IMR-90 (cell line): ENCODE results near the gene PKP4. TPM values are rescaled to one million over a fixed set of nuclear protein-coding genes. Genes with fewer than 3 reads are reported as not detected.

Experiments
- ATAC-seq: fragments of 200-7000 bp; cut with Tn5 transposase; 2 replicates; pipeline ENCODE4 v1.9.1; 2020; ENCODE audit warnings: low read depth, mild to moderate bottlenecking, moderate library complexity
- BruUV-seq: library from RNA; stranded (reverse); fragments of 400-500 nt; replicated peaks from 2 replicates; lab custom pipeline; 2021; lab: Mats Ljungman, UMichigan
- CTCF ChIA-PET: fragments of 300-600 bp; formaldehyde crosslinking; extraction: SDS; loops from one replicate; lab custom pipeline; 2021; ENCODE audit warnings: antibody characterized with exemption; lab: Yijun Ruan, JAX
- POLR2A ChIA-PET: fragments of 300-600 bp; sonication (Branson Sonifier 250); formaldehyde crosslinking; loops from one replicate; lab custom pipeline; 2022; ENCODE audit warnings: antibody characterized with exemption; ENCODE audit not compliant: unreplicated experiment; lab: Charles Lee
- DNase-seq: peaks from one replicate; pipeline ENCODE4 v3.0.0; 2013
- H2AFZ ChIP-seq: replicated peaks from 2 replicates; pipeline ENCODE3; 2013; ENCODE audit warnings: low read length, mild to moderate bottlenecking; ENCODE audit not compliant: poor library complexity
- H2AK5ac ChIP-seq: 2 replicates; pipeline ENCODE4 v1.6.1; 2013; ENCODE audit warnings: low read depth, low read length, inconsistent platforms
- H2AK9ac ChIP-seq: replicated peaks from 2 replicates; pipeline ENCODE3; 2013; ENCODE audit warnings: mild to moderate bottlenecking, low read depth, low read length, moderate library complexity; ENCODE audit not compliant: poor library complexity
- H2BK120ac ChIP-seq: 2 replicates; pipeline ENCODE4 v1.6.1; 2013; ENCODE audit warnings: low read depth, low read length, inconsistent platforms
- H2BK15ac ChIP-seq: 3 replicates; pipeline ENCODE4 v1.6.1; 2013; ENCODE audit warnings: low read depth, low read length, inconsistent platforms
- H2BK20ac ChIP-seq: 2 replicates; pipeline ENCODE4 v1.6.1; 2013; ENCODE audit warnings: low read depth, mild to moderate bottlenecking, inconsistent platforms, low read length, moderate library complexity
- H2BK5ac ChIP-seq: 2 replicates; pipeline ENCODE4 v1.6.1; 2013; ENCODE audit warnings: mild to moderate bottlenecking, low read depth, low read length, inconsistent platforms; ENCODE audit not compliant: poor library complexity, severe bottlenecking
- H3K14ac ChIP-seq: replicated peaks from 2 replicates; pipeline ENCODE4 v1.6.1; 2013; ENCODE audit warnings: low read depth, low read length, inconsistent platforms
- H3K18ac ChIP-seq: 2 replicates; pipeline ENCODE4 v1.6.1; 2013; ENCODE audit warnings: low read depth, low read length, control low read depth
- H3K23ac ChIP-seq: 2 replicates; pipeline ENCODE4 v1.6.1; 2013; ENCODE audit warnings: low read depth, low read length, inconsistent platforms
- H3K27ac ChIP-seq: 2 replicates; pipeline ENCODE4 v1.5.1; 2013; ENCODE audit warnings: mild to moderate bottlenecking, control low read depth, low read length; ENCODE audit not compliant: insufficient read depth
- H3K27me3 ChIP-seq: 2 replicates; pipeline ENCODE4 v1.6.1; 2013; ENCODE audit warnings: low read length; ENCODE audit not compliant: control insufficient read depth, insufficient read depth
- H3K36me3 ChIP-seq: 2 replicates; pipeline ENCODE4 v1.6.1; 2013; ENCODE audit warnings: low read length, mixed read lengths; ENCODE audit not compliant: control insufficient read depth, insufficient read depth
- H3K4ac ChIP-seq: 2 replicates; pipeline ENCODE4 v1.6.1; 2013; ENCODE audit warnings: low read depth, low read length, inconsistent platforms
- H3K4me1 ChIP-seq: 2 replicates; pipeline ENCODE4 v1.6.1; 2013; ENCODE audit warnings: low read length, mixed read lengths; ENCODE audit not compliant: control insufficient read depth, insufficient read depth
- H3K4me2 ChIP-seq: 2 replicates; pipeline ENCODE4 v1.6.1; 2013; ENCODE audit warnings: low read depth, mild to moderate bottlenecking, control low read depth, low read length, moderate library complexity
- H3K4me3 ChIP-seq: 2 replicates; pipeline ENCODE4 v1.5.1; 2013; ENCODE audit warnings: low read depth, mild to moderate bottlenecking, control low read depth, low read length, moderate library complexity; ENCODE audit not compliant: insufficient read depth
- H3K56ac ChIP-seq: 2 replicates; pipeline ENCODE4 v1.6.1; 2013; ENCODE audit warnings: low read length, inconsistent platforms; ENCODE audit not compliant: insufficient read depth; ENCODE audit errors: extremely low read depth
- H3K79me1 ChIP-seq, 2 experiments: 2 replicates each; pipeline ENCODE4 v1.6.1; 2013; ENCODE audit warnings: low read length in 2 of 2, inconsistent platforms in 1 of 2, low read depth in 1 of 2
- H3K9ac ChIP-seq: 2 replicates; pipeline ENCODE4 v1.6.1; 2013; ENCODE audit warnings: low read depth, low read length, control low read depth
- H3K9me1 ChIP-seq: 2 replicates; pipeline ENCODE4 v1.6.1; 2013; ENCODE audit warnings: low read length, inconsistent platforms; ENCODE audit not compliant: insufficient read depth
- H3K9me3 ChIP-seq: 2 replicates; pipeline ENCODE4 v1.6.1; 2013; ENCODE audit warnings: low read length; ENCODE audit not compliant: control insufficient read depth, insufficient read depth
- H4K20me1 ChIP-seq: 2 replicates; pipeline ENCODE4 v1.6.1; 2013; ENCODE audit warnings: low read length, inconsistent platforms; ENCODE audit not compliant: insufficient read depth
- H4K5ac ChIP-seq: 2 replicates; pipeline ENCODE4 v1.6.1; 2013; ENCODE audit warnings: mild to moderate bottlenecking, low read depth, low read length, control low read depth
- H4K8ac ChIP-seq, 2 experiments: 2 replicates each; pipeline ENCODE4 v1.6.1; 2013; ENCODE audit warnings: low read depth in 2 of 2, low read length in 2 of 2, control low read depth in 1 of 2, inconsistent platforms in 1 of 2
- H4K91ac ChIP-seq: 2 replicates; pipeline ENCODE4 v1.6.1; 2013; ENCODE audit warnings: low read depth, low read length, inconsistent platforms; ENCODE audit not compliant: insufficient read depth
- CEBPB ChIP-seq: IDR thresholded peaks from 2 replicates; pipeline ENCODE4 v1.6.1; 2012; ENCODE audit warnings: low read depth, low read length, improper control_type of control experiment
- FOS ChIP-seq: fragments of 150-350 bp; IDR thresholded peaks from 2 replicates; pipeline ENCODE4 v1.6.1; 2016; ENCODE audit warnings: low read depth, low read length
- MAFK ChIP-seq: IDR thresholded peaks from 2 replicates; pipeline ENCODE4 v1.6.1; 2012; ENCODE audit warnings: low read depth, low read length, improper control_type of control experiment
- MXI1 ChIP-seq: IDR thresholded peaks from 2 replicates; pipeline ENCODE4 v1.6.1; 2012; ENCODE audit warnings: low read depth, mild to moderate bottlenecking, low read length, moderate library complexity, borderline replicate concordance
- WGBS, 2 experiments: methylation state at CpG; one replicate each; pipeline versions ENCODE4 v1.1.5 to v1.1.7; 2013; ENCODE audit warnings: missing lambda C conversion rate in 2 of 2; ENCODE audit not compliant: insufficient read length in 1 of 2; ENCODE audit errors: extremely low coverage in 2 of 2; 5-methylcytosine and 5-hydroxymethylcytosine counted together
- dilution Hi-C: fragments of 300-500 bp; cut with HindIII; formaldehyde crosslinking; loops from one replicate; pipeline ENCODE4 v1.14.3; 2018; ENCODE audit warnings: low sequenced_read_pairs; ENCODE audit not compliant: unreplicated experiment
- in situ Hi-C: fragments of 300-500 bp; cut with MboI; formaldehyde crosslinking; loops from 3 replicates; pipeline ENCODE4 v1.14.3; 2019; ENCODE audit warnings: low sequenced_read_pairs, inconsistent platforms, mixed read lengths
- intact Hi-C: fragments of 100-400 bp; cut with micrococcal nuclease; formaldehyde crosslinking; loops from 2 replicates; pipeline ENCODE4 v1.10.0; 2022
- polyA plus RNA-seq, 3 experiments: library from polyadenylated mRNA; depleted of rRNA; stranded (reverse); fragments of >200 nt; gene quantifications; 2 replicates each; pipeline ENCODE4 v1.2.3, GENCODE V29; 2012; ENCODE audit warnings: low replicate concordance in 1 of 3
- total RNA-seq: library from RNA; depleted of rRNA; stranded (reverse); fragments of >200 nt; gene quantifications from 2 replicates; pipeline ENCODE4 v1.2.3, GENCODE V29; 2012

Gene PKP4
- total and polyA plus RNA-seq, 2 of the 4 experiments (the other 2 are of a cell fraction): 20.1 to 37.8 TPM

- H4K5ac ChIP-seq: no peak overlapping the region
- H3K4me2 ChIP-seq: no peak overlapping the region
- no peak overlapping the region for H2BK120ac ChIP-seq
- H3K56ac ChIP-seq: no peak overlapping the region
- H3K9me1 ChIP-seq: peaks cover 12% of the 10 kb centered on the region; the same call in 1 of the 2 replicates
- peaks cover 47 to 50% of the 10 kb centered on the region in 2 experiments for H3K79me1 ChIP-seq
- ChIA-PET POLR2A (no interaction called here), CTCF (no interaction called here)
- H2BK5ac ChIP-seq: no peak overlapping the region
- no peak overlapping the region for H2BK20ac ChIP-seq
- H3K27me3 ChIP-seq: no peaks in the 10 kb centered on the region
- H4K8ac ChIP-seq: no peak overlapping the region
- H2AK5ac ChIP-seq: no peak overlapping the region
- dilution Hi-C loops (no loop called here), in situ Hi-C loops (no loop called here), intact Hi-C loops (loop anchor here (5.0 kb wide), 1 partner anchor 40 kb away; no protein-coding TSS in a partner anchor)
- H3K4me3 ChIP-seq: no peak overlapping the region
- H3K23ac ChIP-seq: no peak overlapping the region
- TF ChIP-seq MXI1 (no peak), CEBPB (peak; percentile 49; the same call in 1 of the 2 replicates), FOS (peak; percentile 50), MAFK (0 out of 2 replicates have a peak, but pooled peaks have one; percentile 11)
- H3K36me3 ChIP-seq: no peaks in the 10 kb centered on the region
- H3K4ac ChIP-seq: no peak overlapping the region
- no peak overlapping the region for H2BK15ac ChIP-seq
- DNase-seq: peak; percentile 50
- no peak overlapping the region for H3K9ac ChIP-seq
- H3K4me1 ChIP-seq: peaks cover 21% of the 10 kb centered on the region
- no peak overlapping the region for H3K14ac ChIP-seq
- 0 out of 2 replicates have a peak, but pooled peaks cover 2% of the 10 kb centered on the region for H4K20me1 ChIP-seq
- no peak overlapping the region for H4K91ac ChIP-seq
- no peak overlapping the region for H3K27ac ChIP-seq
- H3K9me3 ChIP-seq: no peaks in the 10 kb centered on the region
- no peak for ATAC-seq
- H2AK9ac ChIP-seq: no peak overlapping the region
- no peak overlapping the region for H3K18ac ChIP-seq
- WGBS, 2 experiments: no CpG with 5 or more reads among the region's 1 CpG
- H2AFZ ChIP-seq: no peak overlapping the region
- BruUV-seq: no TSS peak
Measured at GRCh38 chr2:158497486-158497885, 40.7 kb downstream of the PKP4 start.
